HG03108 (cell line): ENCODE measurements around the gene MOB3B.

Experiments used
- ATAC-seq: cut with Tn5 transposase; IDR thresholded peaks from one replicate; pipeline ENCODE4 v1.9.1; 2021; ENCODE audit warnings: moderate library complexity; ENCODE audit not compliant: unreplicated experiment

MOB3B gene

DNA sequence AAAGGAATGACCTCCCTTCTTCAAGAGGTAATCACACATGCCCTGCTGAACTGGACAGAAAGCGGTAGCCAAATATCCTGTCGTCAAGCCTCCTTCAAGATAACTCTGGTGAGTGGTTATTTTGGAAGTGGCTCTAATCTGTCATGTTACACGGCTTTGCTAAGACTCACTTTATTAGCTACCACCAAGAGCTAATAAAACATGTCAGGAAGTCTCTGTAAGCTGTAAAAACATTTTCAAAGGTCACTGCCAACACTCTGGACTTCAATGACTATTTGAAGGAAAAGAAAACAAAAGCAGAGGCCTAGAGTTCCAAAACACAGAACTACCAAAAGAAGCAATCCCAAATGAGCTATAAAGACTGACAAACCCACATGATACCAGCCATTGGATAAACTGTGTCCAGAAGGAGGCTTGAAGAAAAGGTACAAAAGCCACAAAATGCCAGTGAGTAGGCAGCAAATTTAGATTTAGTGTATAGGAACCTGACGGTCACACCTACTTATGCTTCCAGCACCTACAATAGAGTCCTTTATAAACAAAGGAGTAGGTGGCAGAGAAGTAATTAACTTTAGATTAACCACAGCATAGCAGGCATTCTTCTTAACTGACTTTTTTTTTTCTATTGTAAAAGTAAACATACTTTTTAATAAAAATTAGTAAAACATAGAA, 135.3 kb downstream of the MOB3B start:
- no peak for ATAC-seq

- ATAC-seq: no peak
Measured at GRCh38 chr9:27393054-27393846, 136.4 kb downstream of the MOB3B start.

DNA sequence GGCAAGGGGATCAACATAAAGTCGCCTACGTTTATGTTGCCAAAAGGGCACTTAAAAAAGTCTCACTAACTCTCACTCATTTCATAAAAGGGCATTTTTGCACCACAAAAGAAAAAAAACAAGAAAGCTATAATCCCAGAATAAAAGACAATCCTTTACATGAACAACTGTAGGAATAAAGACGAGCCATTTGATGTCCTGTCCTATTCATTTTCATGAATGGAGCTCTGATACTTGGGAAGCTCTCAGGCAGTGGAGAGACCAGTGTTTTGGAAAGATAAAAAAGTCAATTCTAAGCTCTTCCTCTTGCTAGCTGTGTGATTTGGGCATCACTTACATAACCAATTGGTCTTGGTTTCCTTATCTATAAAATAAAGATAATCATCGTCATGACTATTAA, 137.2 kb downstream of the MOB3B start:
- ATAC-seq: no peak

- ATAC-seq: no peak
Measured at GRCh38 chr9:27391040-27391895, 138.3 kb downstream of the MOB3B start.

DNA sequence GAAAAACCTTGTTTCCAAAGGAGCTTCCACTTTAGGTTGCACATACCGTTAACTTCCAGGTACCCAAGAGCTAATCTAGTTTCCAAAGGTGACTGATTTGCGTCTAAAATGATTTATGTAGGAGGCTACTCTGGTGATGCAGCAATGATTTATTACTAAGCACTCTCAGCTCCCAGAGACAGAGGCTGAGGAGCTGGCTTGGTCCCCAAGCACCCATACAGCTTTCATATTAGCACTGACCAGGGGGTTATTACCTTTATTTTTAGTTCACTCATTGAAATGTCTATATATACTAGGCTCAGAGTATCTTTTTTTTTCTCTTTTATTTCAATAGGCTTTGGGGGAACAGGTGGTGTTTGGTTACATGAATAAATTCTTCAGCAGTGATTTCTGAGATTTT, 141.5 kb downstream of the MOB3B start:
- no peak for ATAC-seq

DNA sequence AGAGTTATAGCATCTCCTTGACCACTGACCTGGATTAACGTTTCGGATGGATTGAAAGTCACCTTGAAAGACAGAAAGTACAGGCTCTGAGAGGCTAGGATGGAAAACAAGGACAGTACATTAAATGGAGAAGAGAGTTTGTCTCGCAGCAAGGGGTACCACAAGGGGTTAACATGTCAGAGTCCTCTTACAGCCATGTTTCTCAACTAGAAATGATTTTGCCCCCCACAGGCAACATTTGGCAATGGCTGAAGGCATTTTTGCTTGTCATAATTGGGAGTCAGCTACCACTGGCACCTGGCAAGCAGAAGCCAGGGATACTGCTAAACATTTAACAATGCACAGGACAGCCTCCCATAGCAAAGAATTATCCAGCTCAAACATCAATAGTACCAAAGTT, 141.9 kb downstream of the MOB3B start:
- no peak for ATAC-seq

GRCh38 chr9:27386571-27387091, 143.0 kb downstream of the MOB3B start:
- no peak for ATAC-seq

- ATAC-seq: no peak
Measured at GRCh38 chr9:27385606-27386322, 143.8 kb downstream of the MOB3B start.

GRCh38 chr9:27384262-27385014, 145.2 kb downstream of the MOB3B start:
- ATAC-seq: no peak

GRCh38 chr9:27383524-27383923, 146.1 kb downstream of the MOB3B start:
- peak; percentile 40 for ATAC-seq

DNA sequence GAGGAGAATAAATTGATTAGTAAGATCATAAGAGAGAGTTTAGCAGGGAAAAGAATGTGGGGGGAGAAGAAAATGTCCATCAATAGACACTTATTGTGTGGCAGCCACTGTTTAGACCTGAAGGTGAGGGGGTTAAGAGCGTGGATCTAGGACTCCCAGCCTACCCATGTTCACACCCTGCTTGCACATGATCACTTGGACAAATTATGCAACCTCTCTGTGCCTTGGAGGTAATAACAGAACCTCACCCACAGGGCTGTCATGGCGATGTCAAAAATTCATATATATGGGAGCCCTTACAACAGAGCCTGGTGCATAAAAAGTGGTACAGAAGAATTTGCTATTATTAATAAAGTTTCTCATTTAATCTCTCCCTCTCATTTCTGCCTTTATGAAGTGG, 146.6 kb downstream of the MOB3B start:
- no peak for ATAC-seq

GRCh38 chr9:27382308-27382707, 147.3 kb downstream of the MOB3B start:
- ATAC-seq: no peak

DNA sequence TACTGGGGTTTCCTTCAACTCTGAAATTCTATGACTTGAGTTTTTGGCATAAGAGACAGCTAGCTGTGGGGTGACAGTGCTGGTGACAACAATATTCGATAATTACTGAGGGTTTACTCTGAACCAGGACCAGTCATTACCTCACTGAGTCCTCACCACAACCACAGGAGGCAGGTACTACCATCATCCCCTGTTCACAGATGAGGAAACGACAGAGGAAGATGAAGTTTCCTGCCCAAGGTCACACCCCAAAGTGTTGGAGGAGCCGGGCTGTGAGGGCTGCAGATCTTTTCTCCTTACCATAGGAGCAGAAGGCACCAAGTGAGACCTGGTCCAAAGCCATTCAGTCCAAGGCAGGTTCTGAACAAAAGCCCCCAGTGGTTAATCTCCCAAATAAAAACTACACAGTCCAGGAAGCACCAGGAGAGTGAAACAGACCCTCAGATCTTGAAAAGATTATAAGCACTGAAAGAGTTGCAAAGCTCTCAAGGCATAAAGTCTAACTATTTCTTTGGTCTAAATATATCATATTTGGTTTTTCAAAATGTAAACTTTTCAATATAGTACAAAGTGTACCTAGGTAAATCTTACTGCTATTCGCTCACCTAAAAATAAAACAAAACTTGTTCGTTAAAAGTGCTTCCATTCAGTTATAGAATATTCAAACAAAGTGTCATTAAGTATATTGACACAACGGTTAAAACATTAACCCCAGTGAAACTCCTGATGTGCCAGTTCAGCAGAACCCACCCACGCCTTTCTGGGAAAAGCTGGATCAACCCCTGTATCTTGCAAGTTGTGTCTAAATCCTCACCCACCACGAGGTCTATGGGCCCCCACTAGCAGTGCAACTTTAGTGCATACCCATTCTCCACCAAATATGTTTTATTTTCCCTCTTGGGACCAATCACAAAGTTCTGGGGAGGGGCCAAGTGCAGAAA, 150.0 kb downstream of the MOB3B start:
- ATAC-seq: no peak

- ATAC-seq: peak; percentile 75
Measured at GRCh38 chr9:27377811-27378456, 151.7 kb downstream of the MOB3B start.

DNA sequence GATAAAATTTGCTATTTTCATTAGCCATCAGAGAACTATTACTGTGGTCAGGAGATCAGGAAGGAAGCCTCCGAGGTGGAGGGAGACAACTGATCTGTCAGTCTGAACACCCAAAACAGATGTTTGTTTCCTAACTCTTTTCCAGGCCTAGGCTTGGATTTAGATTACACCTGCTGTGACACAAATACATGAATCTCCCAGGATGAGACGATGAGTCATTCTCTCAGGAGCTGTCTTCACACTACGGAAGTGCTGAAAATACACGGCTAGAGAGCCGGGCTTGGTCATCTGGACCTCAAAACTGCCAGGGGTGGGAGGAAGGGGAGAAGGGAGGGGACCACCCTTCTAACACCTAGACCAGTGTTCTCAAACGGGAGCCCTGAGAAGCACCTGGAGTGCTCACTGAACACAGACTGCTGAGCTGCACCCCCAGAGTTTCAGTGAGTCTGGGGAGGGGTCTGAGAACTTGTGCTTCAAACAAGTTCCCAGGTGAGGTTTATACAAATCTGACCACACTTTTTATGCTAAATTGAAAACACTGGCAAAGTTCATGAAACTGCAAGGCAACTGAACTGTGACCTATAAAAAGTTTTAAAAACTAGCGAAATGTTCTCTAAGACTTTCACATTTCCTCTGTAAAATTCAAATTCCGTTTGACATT, 152.3 kb downstream of the MOB3B start:
- peak; percentile 23 for ATAC-seq

- ATAC-seq: no peak
Measured at GRCh38 chr9:27373851-27374250, 155.8 kb downstream of the MOB3B start.

DNA sequence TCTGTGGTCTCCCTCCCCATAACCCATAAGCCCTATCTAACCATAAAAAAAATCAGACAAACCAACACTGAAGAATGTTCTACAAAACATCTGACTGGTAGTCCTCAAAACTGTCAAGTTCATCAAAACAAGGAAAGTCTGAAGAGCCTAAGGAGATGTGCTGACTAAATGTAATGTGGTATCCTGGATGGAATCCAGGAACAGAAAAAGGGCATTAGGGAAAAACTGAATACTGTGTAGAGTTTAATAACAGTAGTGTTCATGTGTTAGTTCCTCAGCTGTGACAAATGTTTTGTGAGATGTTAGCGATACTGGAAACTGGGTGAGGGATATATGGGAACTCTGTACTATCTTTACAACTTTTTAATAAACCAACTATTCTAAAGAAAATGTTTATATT, 157.0 kb downstream of the MOB3B start:
- ATAC-seq: no peak

DNA sequence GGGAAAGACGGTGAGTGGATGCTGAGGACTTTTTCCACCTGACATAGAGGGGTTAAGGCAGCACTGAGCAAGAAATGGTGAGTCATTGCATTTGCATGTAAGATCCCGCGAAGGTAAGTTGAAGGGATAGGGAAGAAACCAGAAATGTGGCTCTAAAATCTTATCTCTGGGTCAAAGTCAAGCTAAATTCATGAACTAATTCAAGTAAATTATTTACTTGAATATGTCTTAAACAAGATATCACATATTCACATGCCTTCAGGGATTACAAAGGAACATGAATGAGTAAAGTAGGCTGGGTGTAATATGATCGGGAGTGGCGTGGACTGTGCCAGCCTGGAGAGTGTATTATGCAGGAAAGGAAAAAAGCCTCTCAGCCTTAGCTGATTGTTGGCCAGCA, 158.2 kb downstream of the MOB3B start:
- no peak for ATAC-seq
